ENCODE results near the gene ASCC3. TPM values are rescaled to one million over a fixed set of nuclear protein-coding genes. Genes with fewer than 3 reads are reported as not detected.

ASCC3 gene
- total and polyA plus RNA-seq, 5 experiments from 2014 or later: 18.0 to 42.3 (median 24.6) TPM

GRCh38 chr6:100693249-100693927 lies 187.7 kb downstream of the ASCC3 start:
- H3K36me3 Mint-ChIP-seq: peaks cover 0 to 13% (median 5%) of the 10 kb centered on the region in 3 donors
- ATAC-seq: no peak

GRCh38 chr6:100691972-100692371 lies 189.2 kb downstream of the ASCC3 start:
- H3K4me3 Mint-ChIP-seq: no peak overlapping the region
- peaks cover 0 to 12% (median 7%) of the 10 kb centered on the region in 3 donors for H3K36me3 Mint-ChIP-seq
- ATAC-seq (no peak), DNase-seq (no peak)
- H3K9me3 Mint-ChIP-seq: no peaks in the 10 kb centered on the region
- H3K27ac Mint-ChIP-seq: no peak overlapping the region
- peaks cover 0 to 3% (median 0%) of the 10 kb centered on the region in 4 donors for H3K4me1 Mint-ChIP-seq
- H3K27me3 Mint-ChIP-seq: no peaks in the 10 kb centered on the region
- POLR2A ChIA-PET: no interaction called here

More at GRCh38 chr6:100693249-100693927, 187.7 kb downstream of the ASCC3 start:
- POLR2A ChIA-PET: no interaction called here
- no peak for DNase-seq
- H3K9me3 Mint-ChIP-seq: no peaks in the 10 kb centered on the region
- H3K27ac Mint-ChIP-seq: no peak overlapping the region
- H3K4me1 Mint-ChIP-seq: peaks cover 0 to 3% (median 0%) of the 10 kb centered on the region in 4 donors
- no peaks in the 10 kb centered on the region for H3K27me3 Mint-ChIP-seq
- no peak overlapping the region for H3K4me3 Mint-ChIP-seq

GRCh38 chr6:100686216-100686615 lies 194.9 kb downstream of the ASCC3 start:
- peaks cover 0 to 3% (median 0%) of the 10 kb centered on the region in 4 donors for H3K4me1 Mint-ChIP-seq
- H3K9me3 Mint-ChIP-seq: no peaks in the 10 kb centered on the region
- H3K27me3 Mint-ChIP-seq: no peaks in the 10 kb centered on the region
- POLR2A ChIA-PET: no interaction called here
- DNase-seq (no peak), ATAC-seq (no peak)
- no peak overlapping the region for H3K4me3 Mint-ChIP-seq
- peaks cover 0 to 7% (median 7%) of the 10 kb centered on the region in 3 donors for H3K36me3 Mint-ChIP-seq
- no peak overlapping the region for H3K27ac Mint-ChIP-seq

GRCh38 chr6:100685747-100686146 lies 195.4 kb downstream of the ASCC3 start:
- no peaks in the 10 kb centered on the region for H3K9me3 Mint-ChIP-seq
- POLR2A ChIA-PET: no interaction called here
- no peak for ATAC-seq

GRCh38 chr6:100680163-100680562 lies 201.0 kb downstream of the ASCC3 start:
- Mint-ChIP-seq H3K4me1 (no peaks in the 10 kb centered on the region), H3K4me3 (no peak overlapping the region), H3K9me3 (no peaks in the 10 kb centered on the region), H3K36me3 (peaks cover 0 to 21% (median 9%) of the 10 kb centered on the region in 3 donors), H3K27ac (no peak overlapping the region), H3K27me3 (no peaks in the 10 kb centered on the region)
- POLR2A ChIA-PET: no interaction called here
- DNase-seq: no peak
- no peak for ATAC-seq

More at GRCh38 chr6:100685747-100686146, 195.4 kb downstream of the ASCC3 start:
- DNase-seq: no peak
- Mint-ChIP-seq H3K27ac (no peak overlapping the region), H3K36me3 (peaks cover 0 to 8% (median 7%) of the 10 kb centered on the region in 3 donors), H3K4me3 (no peak overlapping the region), H3K4me1 (peaks cover 0 to 3% (median 0%) of the 10 kb centered on the region in 4 donors), H3K27me3 (no peaks in the 10 kb centered on the region)

- Mint-ChIP-seq H3K36me3 (peaks cover 0 to 21% (median 12%) of the 10 kb centered on the region in 3 donors), H3K27me3 (no peaks in the 10 kb centered on the region), H3K4me1 (no peaks in the 10 kb centered on the region), H3K27ac (no peak overlapping the region), H3K4me3 (no peak overlapping the region), H3K9me3 (no peaks in the 10 kb centered on the region)
- POLR2A ChIA-PET: no interaction called here
- DNase-seq: no peak
- no peak for ATAC-seq
Observed at GRCh38 chr6:100678027-100678426, 203.1 kb downstream of the ASCC3 start.

- Mint-ChIP-seq H3K27me3 (no peaks in the 10 kb centered on the region), H3K4me1 (no peaks in the 10 kb centered on the region), H3K9me3 (no peaks in the 10 kb centered on the region), H3K4me3 (no peak overlapping the region), H3K36me3 (peaks cover 0 to 21% (median 13%) of the 10 kb centered on the region in 3 donors), H3K27ac (no peak overlapping the region)
- ATAC-seq: no peak
- DNase-seq: no peak
- POLR2A ChIA-PET: no interaction called here
Observed at GRCh38 chr6:100677240-100677639, 203.9 kb downstream of the ASCC3 start.

GRCh38 chr6:100673641-100674040 lies 207.5 kb downstream of the ASCC3 start:
- no peak for DNase-seq
- Mint-ChIP-seq H3K4me3 (no peak overlapping the region), H3K4me1 (no peaks in the 10 kb centered on the region), H3K9me3 (no peaks in the 10 kb centered on the region), H3K36me3 (peaks cover 0 to 28% (median 13%) of the 10 kb centered on the region in 3 donors), H3K27ac (no peak overlapping the region), H3K27me3 (no peaks in the 10 kb centered on the region)
- POLR2A ChIA-PET: no interaction called here
- no peak for ATAC-seq

- POLR2A ChIA-PET: no interaction called here
- no peak for ATAC-seq
- Mint-ChIP-seq H3K27ac (no peak overlapping the region), H3K27me3 (no peaks in the 10 kb centered on the region), H3K4me1 (no peaks in the 10 kb centered on the region), H3K36me3 (peaks cover 0 to 28% (median 7%) of the 10 kb centered on the region in 3 donors), H3K4me3 (no peak overlapping the region), H3K9me3 (no peaks in the 10 kb centered on the region)
- no peak for DNase-seq
Observed at GRCh38 chr6:100671740-100672139, 209.4 kb downstream of the ASCC3 start.

- Mint-ChIP-seq H3K4me3 (no peak overlapping the region), H3K27me3 (no peaks in the 10 kb centered on the region), H3K36me3 (peaks cover 0 to 24% (median 3%) of the 10 kb centered on the region in 3 donors), H3K9me3 (no peaks in the 10 kb centered on the region), H3K4me1 (peaks cover 0 to under 1% (median under 1%) of the 10 kb centered on the region in 4 donors), H3K27ac (no peak overlapping the region)
- ATAC-seq: no peak
- DNase-seq: no peak
- POLR2A ChIA-PET: no interaction called here
Observed at GRCh38 chr6:100670056-100670455, 211.1 kb downstream of the ASCC3 start.

- Mint-ChIP-seq H3K27ac (peak overlapping the region in 3 of 10 donors; percentile 8 to 65 (median 41)), H3K27me3 (no peaks in the 10 kb centered on the region), H3K9me3 (no peaks in the 10 kb centered on the region), H3K36me3 (peaks cover 0 to 13% (median 11%) of the 10 kb centered on the region in 3 donors), H3K4me3 (no peak overlapping the region), H3K4me1 (peaks cover 0 to 8% (median 4%) of the 10 kb centered on the region in 4 donors)
- DNase-seq (no peak), ATAC-seq (no peak)
- POLR2A ChIA-PET: no interaction called here
Observed at GRCh38 chr6:100665041-100665380, 216.1 kb downstream of the ASCC3 start.

GRCh38 chr6:100664274-100665040 lies 216.7 kb downstream of the ASCC3 start:
- peaks cover 0 to 13% (median 11%) of the 10 kb centered on the region in 3 donors for H3K36me3 Mint-ChIP-seq
- POLR2A ChIA-PET: no interaction called here
- H3K4me3 Mint-ChIP-seq: no peak overlapping the region
- DNase-seq (peak in 3 of 10 donors; percentile 17 to 32 (median 18)), ATAC-seq (no peak)
- H3K9me3 Mint-ChIP-seq: no peaks in the 10 kb centered on the region
- peaks cover 0 to 8% (median 4%) of the 10 kb centered on the region in 4 donors for H3K4me1 Mint-ChIP-seq
- H3K27ac Mint-ChIP-seq: peak overlapping the region in 5 of 10 donors; percentile 3 to 65 (median 13)
- no peaks in the 10 kb centered on the region for H3K27me3 Mint-ChIP-seq

- Mint-ChIP-seq H3K27me3 (no peaks in the 10 kb centered on the region), H3K36me3 (peaks cover 0 to 13% (median 11%) of the 10 kb centered on the region in 3 donors), H3K4me3 (no peak overlapping the region), H3K9me3 (no peaks in the 10 kb centered on the region), H3K27ac (no peak overlapping the region), H3K4me1 (peaks cover 0 to 8% (median 4%) of the 10 kb centered on the region in 4 donors)
- POLR2A ChIA-PET: no interaction called here
- no peak for DNase-seq
- ATAC-seq: no peak
Observed at GRCh38 chr6:100663219-100663863, 217.8 kb downstream of the ASCC3 start.

Measured in naive thymus-derived CD8-positive, alpha-beta T cell (primary cell).